ENCODE results near the gene BAZ2B. TPM values are rescaled to one million over a fixed set of nuclear protein-coding genes. Genes with fewer than 3 reads are reported as not detected.

Gene BAZ2B
- total and polyA plus RNA-seq, 8 donors = 60.0 to 142 (median 101) TPM

- ATAC-seq = no peak
- no peak for DNase-seq
- intact Hi-C loops (cut with DNase I) = no loop called here
- Histone ChIP-seq H3K27ac (peak overlapping the region; percentile 99), H3K9me3 (no peaks in the 10 kb centered on the region), H3K4me1 (peaks cover 7 to 46% of the 10 kb centered on the region in 2 donors), H3K4me3 (peak overlapping the region; percentile 54 to 67), H3K27me3 (no peaks in the 10 kb centered on the region), H3K36me3 (no peaks in the 10 kb centered on the region)
- no peak for TF ChIP-seq CTCF (IDR thresholded peaks at IDR 0.05)
Observed at GRCh38 chr2:159617100-159617499, 752 bp upstream of the BAZ2B start.

- H3K9me3 ChIP-seq = no peaks in the 10 kb centered on the region
- intact Hi-C loops (cut with DNase I) = no loop called here
- H3K27me3 ChIP-seq = no peaks in the 10 kb centered on the region
- peaks cover 7 to 60% of the 10 kb centered on the region in 2 donors for H3K4me1 ChIP-seq
- ATAC-seq (peak; percentile 94), DNase-seq (peak; percentile 94 to 96 (median 95))
- TF ChIP-seq CTCF (IDR thresholded peaks at IDR 0.05) = no peak
- peak overlapping the region; percentile 54 to 67 for H3K4me3 ChIP-seq
- no peaks in the 10 kb centered on the region for H3K36me3 ChIP-seq
- peak overlapping the region; percentile 99 for H3K27ac ChIP-seq
Observed at GRCh38 chr2:159615367-159616285, 722 bp downstream of the BAZ2B start.

- H3K27me3 ChIP-seq = no peaks in the 10 kb centered on the region
- peaks cover 7 to 66% of the 10 kb centered on the region in 2 donors for H3K4me1 ChIP-seq
- no peak for TF ChIP-seq CTCF (IDR thresholded peaks at IDR 0.05)
- peak overlapping the region; percentile 54 to 67 for H3K4me3 ChIP-seq
- ATAC-seq = peak; percentile 46
- H3K27ac ChIP-seq = peak overlapping the region; percentile 99
- H3K9me3 ChIP-seq = no peaks in the 10 kb centered on the region
- H3K36me3 ChIP-seq = no peaks in the 10 kb centered on the region
- DNase-seq = peak in 2 of 4 donors; percentile 61 to 89
- intact Hi-C loops (cut with DNase I) = no loop called here
Observed at GRCh38 chr2:159614534-159615366, 1.6 kb downstream of the BAZ2B start.

- Histone ChIP-seq H3K27ac (peak overlapping the region; percentile 99), H3K4me1 (peaks cover 7 to 71% of the 10 kb centered on the region in 2 donors), H3K4me3 (peak overlapping the region; percentile 54 to 67), H3K9me3 (no peaks in the 10 kb centered on the region), H3K27me3 (no peaks in the 10 kb centered on the region), H3K36me3 (no peaks in the 10 kb centered on the region)
- ATAC-seq (no peak), DNase-seq (no peak)
- intact Hi-C loops (cut with DNase I) = no loop called here
- TF ChIP-seq CTCF (IDR thresholded peaks at IDR 0.05) = no peak
Observed at GRCh38 chr2:159613651-159614285, 2.6 kb downstream of the BAZ2B start.

Measured in left lung (tissue), 10 donors.